Tibial artery (tissue), 4 donors: Measurements from ENCODE around the gene CSMD2.
"Not testable (repeated sequence)": the region's sequence is repeated elsewhere in the genome, so short reads cannot be mapped to it uniquely, and the experiment has no call there.

Experiments used
- DNase-seq, 2 donors: peaks; one replicate each; pipeline ENCODE4 v3.0.0-alpha.2; 2019
- H3K27ac ChIP-seq, 2 donors: fragments of 200-600 bp; sonication (generic) in 1 of 2; 1 replicate in 1 of 2; 2 replicates in 1 of 2; pipeline ENCODE4 v1.5.1; 2018 to 2019; ENCODE audit warnings: mild to moderate bottlenecking in 1 of 2
- H3K27me3 ChIP-seq, 2 donors: fragments of 200-600 bp; sonication (generic) in 1 of 2; one replicate each; pipeline versions ENCODE4 v1.5.1 to v1.6.0; 2016 to 2019
- H3K36me3 ChIP-seq, 3 donors: fragments of 200-600 bp; sonication (generic) in 2 of 3; one replicate each; pipeline ENCODE4 v1.5.1; 2016 to 2019; ENCODE audit warnings: mild to moderate bottlenecking in 2 of 3
- H3K4me1 ChIP-seq, 4 donors: fragments of 200-600 bp; sonication (generic) in 2 of 4; 1 replicate in 3 of 4; 2 replicates in 1 of 4; pipeline ENCODE4 v1.5.1; 2016 to 2019
- H3K4me3 ChIP-seq, 2 donors: fragments of 200-600 bp; sonication (generic) in 1 of 2; 1 replicate in 1 of 2; 2 replicates in 1 of 2; pipeline ENCODE4 v1.5.1; 2018 to 2019; ENCODE audit warnings: mild to moderate bottlenecking in 2 of 2
- H3K9me3 ChIP-seq, 3 donors: fragments of 200-600 bp; sonication (generic) in 1 of 3; one replicate each; pipeline ENCODE4 v1.5.1; 2016 to 2019
- CTCF ChIP-seq, 2 experiments: fragments of 200-600 bp in 1 of 2; fragments of 450-650 bp in 1 of 2; IDR thresholded peaks; one replicate each; pipeline ENCODE4 v1.5.1; 2017 to 2019; ENCODE audit warnings: antibody characterized with exemption in 2 of 2, mild to moderate bottlenecking in 1 of 2, moderate library complexity in 1 of 2
- intact Hi-C: fragments of 100-400 bp; cut with DNase I; formaldehyde crosslinking; loops from one replicate; pipeline ENCODE4 v1.15.0; 2023; ENCODE audit warnings: low total_unique reads

Gene CSMD2

GRCh38 chr1:34086561-34086960, 78.5 kb downstream of the CSMD2 start:
- no peak for DNase-seq
- Histone ChIP-seq H3K9me3 (no peaks in the 10 kb centered on the region), H3K4me3 (no peak overlapping the region), H3K27me3 (no peaks in the 10 kb centered on the region), H3K27ac (no peak overlapping the region), H3K4me1 (no peaks in the 10 kb centered on the region), H3K36me3 (no peaks in the 10 kb centered on the region)
- no peak for TF ChIP-seq CTCF (IDR thresholded peaks at IDR 0.05)
- intact Hi-C loops: no loop called here

GRCh38 chr1:34083974-34084373, 81.1 kb downstream of the CSMD2 start:
- intact Hi-C loops: no loop called here
- Histone ChIP-seq H3K27me3 (no peaks in the 10 kb centered on the region), H3K9me3 (no peaks in the 10 kb centered on the region), H3K36me3 (no peaks in the 10 kb centered on the region), H3K4me3 (no peak overlapping the region), H3K4me1 (no peaks in the 10 kb centered on the region), H3K27ac (no peak overlapping the region)
- no peak for DNase-seq
- no peak for TF ChIP-seq CTCF (IDR thresholded peaks at IDR 0.05)

GRCh38 chr1:34082085-34082670, 82.9 kb downstream of the CSMD2 start:
- intact Hi-C loops, H3K27me3 ChIP-seq, H3K4me1 ChIP-seq, H3K36me3 ChIP-seq, H3K4me3 ChIP-seq, DNase-seq, H3K27ac ChIP-seq, H3K9me3 ChIP-seq: not testable (repeated sequence)

GRCh38 chr1:34078383-34078782, 86.6 kb downstream of the CSMD2 start:
- no peak for DNase-seq
- Histone ChIP-seq H3K9me3 (no peaks in the 10 kb centered on the region), H3K27me3 (peaks cover 0 to 3% of the 10 kb centered on the region in 2 donors), H3K27ac (no peak overlapping the region), H3K4me1 (no peaks in the 10 kb centered on the region), H3K4me3 (no peak overlapping the region), H3K36me3 (no peaks in the 10 kb centered on the region)
- no peak for TF ChIP-seq CTCF (IDR thresholded peaks at IDR 0.05)
- intact Hi-C loops: no loop called here

- intact Hi-C loops: no loop called here
- Histone ChIP-seq H3K4me1 (no peaks in the 10 kb centered on the region), H3K27ac (no peak overlapping the region), H3K27me3 (peaks cover 0 to 6% of the 10 kb centered on the region in 2 donors), H3K36me3 (no peaks in the 10 kb centered on the region), H3K9me3 (no peaks in the 10 kb centered on the region), H3K4me3 (no peak overlapping the region)
- TF ChIP-seq CTCF (IDR thresholded peaks at IDR 0.05): no peak
- DNase-seq: no peak
Measured at GRCh38 chr1:34075576-34075975, 89.5 kb downstream of the CSMD2 start.

- H3K27ac ChIP-seq: no peak overlapping the region
- intact Hi-C loops: no loop called here
- no peaks in the 10 kb centered on the region for H3K36me3 ChIP-seq
- TF ChIP-seq CTCF (IDR thresholded peaks at IDR 0.05): no peak
- no peak for DNase-seq
- no peaks in the 10 kb centered on the region for H3K9me3 ChIP-seq
- H3K4me3 ChIP-seq: no peak overlapping the region
- no peaks in the 10 kb centered on the region for H3K4me1 ChIP-seq
- H3K27me3 ChIP-seq: peaks cover 0 to 6% of the 10 kb centered on the region in 2 donors
Measured at GRCh38 chr1:34073028-34073695, 91.9 kb downstream of the CSMD2 start.
